ENCODE data around the gene CCDC167.

Gene CCDC167

DNA sequence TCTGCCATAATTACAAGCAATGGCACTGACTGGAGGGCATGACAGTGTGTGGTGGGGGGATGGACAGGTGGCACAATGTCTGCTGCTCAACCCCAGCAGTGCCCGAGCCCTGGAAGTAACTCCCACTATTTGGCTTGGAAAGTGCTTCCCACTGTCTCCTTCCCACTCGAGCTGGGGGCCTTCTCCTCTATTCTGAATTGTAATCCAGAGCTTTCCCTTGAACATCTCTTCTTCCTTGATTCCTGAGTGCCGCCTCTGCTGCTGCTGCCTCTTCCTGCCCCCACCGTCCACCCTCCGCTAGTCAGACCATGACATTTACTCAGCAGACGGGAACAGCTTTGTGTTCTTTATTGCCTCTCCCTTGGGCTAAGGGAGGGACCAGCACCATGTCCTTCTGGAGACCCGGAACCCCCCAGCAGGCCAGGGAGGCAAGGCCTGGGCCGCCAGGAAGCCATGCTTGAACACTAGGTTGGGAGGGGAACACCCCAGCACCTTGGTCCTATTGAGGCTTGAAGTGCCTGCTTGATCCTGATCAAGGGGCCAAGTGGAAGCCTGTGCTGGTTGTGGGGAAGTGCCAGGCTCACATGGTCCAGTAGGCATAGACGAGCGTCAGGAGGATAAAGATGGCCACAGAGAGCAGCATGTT is 17.0 kb downstream of the CCDC167 start:
- no peak overlapping the region for H3K4me3 ChIP-seq (ENCODE audit: low read depth, low read length)
- TF ChIP-seq, protein P1, sequence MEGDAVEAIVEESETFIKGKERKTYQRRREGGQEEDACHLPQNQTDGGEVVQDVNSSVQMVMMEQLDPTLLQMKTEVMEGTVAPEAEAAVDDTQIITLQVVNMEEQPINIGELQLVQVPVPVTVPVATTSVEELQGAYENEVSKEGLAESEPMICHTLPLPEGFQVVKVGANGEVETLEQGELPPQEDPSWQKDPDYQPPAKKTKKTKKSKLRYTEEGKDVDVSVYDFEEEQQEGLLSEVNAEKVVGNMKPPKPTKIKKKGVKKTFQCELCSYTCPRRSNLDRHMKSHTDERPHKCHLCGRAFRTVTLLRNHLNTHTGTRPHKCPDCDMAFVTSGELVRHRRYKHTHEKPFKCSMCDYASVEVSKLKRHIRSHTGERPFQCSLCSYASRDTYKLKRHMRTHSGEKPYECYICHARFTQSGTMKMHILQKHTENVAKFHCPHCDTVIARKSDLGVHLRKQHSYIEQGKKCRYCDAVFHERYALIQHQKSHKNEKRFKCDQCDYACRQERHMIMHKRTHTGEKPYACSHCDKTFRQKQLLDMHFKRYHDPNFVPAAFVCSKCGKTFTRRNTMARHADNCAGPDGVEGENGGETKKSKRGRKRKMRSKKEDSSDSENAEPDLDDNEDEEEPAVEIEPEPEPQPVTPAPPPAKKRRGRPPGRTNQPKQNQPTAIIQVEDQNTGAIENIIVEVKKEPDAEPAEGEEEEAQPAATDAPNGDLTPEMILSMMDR (IDR thresholded peaks at IDR 0.05) = no peak

DNA sequence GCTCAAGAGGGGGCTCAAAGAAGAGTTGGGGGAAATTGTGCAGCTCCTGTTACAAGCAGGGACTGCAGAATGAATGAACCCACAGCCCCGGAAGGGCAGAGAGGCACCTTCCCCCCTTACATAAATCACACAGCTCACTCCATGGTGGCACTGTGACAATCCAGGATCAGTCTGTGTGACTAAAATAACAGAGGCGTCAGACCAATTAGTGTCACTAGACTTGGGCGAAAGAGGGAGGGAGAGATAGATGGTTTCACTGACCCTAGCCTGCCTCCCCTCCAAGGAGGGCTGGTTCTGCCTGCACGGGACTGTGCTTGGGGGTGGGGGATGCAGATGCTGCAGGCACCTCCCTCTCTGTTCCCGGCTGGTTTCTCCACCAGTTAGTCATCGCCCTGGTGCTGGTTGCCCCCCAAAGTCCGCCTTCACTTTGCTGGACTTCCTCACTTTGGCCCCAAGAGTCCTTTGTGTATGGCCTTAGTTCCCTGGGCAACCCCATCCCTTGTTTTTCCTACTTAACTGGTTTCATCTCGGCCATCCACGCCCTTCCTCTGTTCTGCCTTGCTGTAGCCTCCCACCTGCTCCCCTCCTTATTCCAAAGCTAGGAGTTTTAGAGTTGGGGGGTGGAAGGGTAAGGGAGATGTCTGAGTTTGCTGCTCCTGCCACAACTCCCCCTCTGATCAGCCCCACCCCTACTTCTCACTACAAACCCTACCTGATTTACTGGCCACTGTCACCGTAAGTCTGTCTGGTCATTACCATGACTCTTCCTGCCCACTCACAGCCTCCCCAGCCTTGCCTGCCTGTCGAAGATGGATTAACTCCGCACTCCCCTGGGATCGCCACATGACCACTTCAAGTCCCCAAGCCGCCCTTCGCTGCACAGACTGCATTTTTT is 17.7 kb downstream of the CCDC167 start:
- no peaks in the 10 kb centered on the region for H3K4me1 ChIP-seq
- no peak overlapping the region for H2AFZ ChIP-seq
- no peak overlapping the region for H3K27ac ChIP-seq
- TF ChIP-seq, protein P1 (IDR thresholded peaks at IDR 0.05) = no peak
- no peaks in the 10 kb centered on the region for H3K9me3 ChIP-seq (ENCODE audit: control insufficient read depth, low read length)
- no peaks in the 10 kb centered on the region for H3K79me2 ChIP-seq
- no peak overlapping the region for H3K9ac ChIP-seq
- no peaks in the 10 kb centered on the region for H3K36me3 ChIP-seq (ENCODE audit: control insufficient read depth, insufficient read depth, low read length)
- H3K27me3 ChIP-seq (ENCODE audit: control insufficient read depth, insufficient read depth, low read length) = no peaks in the 10 kb centered on the region
- no peak overlapping the region for H3K4me3 ChIP-seq (ENCODE audit: low read depth, low read length)
- no peak overlapping the region for H3K4me2 ChIP-seq (ENCODE audit: low read length)

More for the DNA sequence above, 17.0 kb downstream of the CCDC167 start:
- Histone ChIP-seq H3K27me3 (ENCODE audit: control insufficient read depth, insufficient read depth, low read length) (no peaks in the 10 kb centered on the region), H3K79me2 (no peaks in the 10 kb centered on the region), H3K9me3 (ENCODE audit: control insufficient read depth, low read length) (no peaks in the 10 kb centered on the region), H3K36me3 (ENCODE audit: control insufficient read depth, insufficient read depth, low read length) (no peaks in the 10 kb centered on the region), H2AFZ (no peak overlapping the region), H3K4me1 (no peaks in the 10 kb centered on the region), H3K9ac (no peak overlapping the region), H3K27ac (no peak overlapping the region), H3K4me2 (ENCODE audit: low read length) (no peak overlapping the region)

DNA sequence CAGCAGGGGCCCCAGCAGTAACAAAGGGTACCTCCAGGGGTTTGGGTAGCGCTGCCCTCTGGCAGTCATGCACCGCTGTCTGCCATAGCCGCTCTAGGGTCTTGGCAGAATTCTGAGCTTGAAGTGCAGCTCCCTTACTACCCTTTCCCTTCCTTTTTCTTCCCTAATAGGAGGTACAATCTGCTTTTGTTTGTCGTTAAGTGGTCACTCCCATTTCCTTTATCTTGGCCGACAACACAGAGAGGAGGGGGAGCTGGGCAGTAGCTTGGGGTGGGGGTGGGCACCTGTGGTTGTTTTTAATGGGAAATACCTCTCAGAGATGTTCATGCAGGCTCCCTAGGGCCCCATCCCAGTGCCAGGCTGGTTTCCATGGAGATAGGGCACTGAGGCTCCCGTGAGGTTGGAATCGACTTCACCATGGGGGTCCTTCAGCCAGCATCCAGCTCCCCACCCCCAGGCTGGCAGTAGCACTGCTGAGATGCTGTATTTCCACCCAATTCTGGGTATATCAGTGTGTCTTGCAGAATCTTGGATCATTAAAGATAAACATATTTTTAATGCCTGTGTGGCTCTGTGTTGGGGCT is 18.6 kb downstream of the CCDC167 start:
- Histone ChIP-seq H3K27me3 (ENCODE audit: control insufficient read depth, insufficient read depth, low read length) (no peaks in the 10 kb centered on the region), H3K4me1 (no peaks in the 10 kb centered on the region), H3K9ac (no peak overlapping the region), H3K79me2 (no peaks in the 10 kb centered on the region), H3K36me3 (ENCODE audit: control insufficient read depth, insufficient read depth, low read length) (no peaks in the 10 kb centered on the region), H3K4me2 (ENCODE audit: low read length) (no peak overlapping the region), H3K4me3 (ENCODE audit: low read depth, low read length) (no peak overlapping the region), H3K27ac (no peak overlapping the region), H2AFZ (no peak overlapping the region), H3K9me3 (ENCODE audit: control insufficient read depth, low read length) (no peaks in the 10 kb centered on the region)
- TF ChIP-seq, protein P1 (IDR thresholded peaks at IDR 0.05) = no peak

DNA sequence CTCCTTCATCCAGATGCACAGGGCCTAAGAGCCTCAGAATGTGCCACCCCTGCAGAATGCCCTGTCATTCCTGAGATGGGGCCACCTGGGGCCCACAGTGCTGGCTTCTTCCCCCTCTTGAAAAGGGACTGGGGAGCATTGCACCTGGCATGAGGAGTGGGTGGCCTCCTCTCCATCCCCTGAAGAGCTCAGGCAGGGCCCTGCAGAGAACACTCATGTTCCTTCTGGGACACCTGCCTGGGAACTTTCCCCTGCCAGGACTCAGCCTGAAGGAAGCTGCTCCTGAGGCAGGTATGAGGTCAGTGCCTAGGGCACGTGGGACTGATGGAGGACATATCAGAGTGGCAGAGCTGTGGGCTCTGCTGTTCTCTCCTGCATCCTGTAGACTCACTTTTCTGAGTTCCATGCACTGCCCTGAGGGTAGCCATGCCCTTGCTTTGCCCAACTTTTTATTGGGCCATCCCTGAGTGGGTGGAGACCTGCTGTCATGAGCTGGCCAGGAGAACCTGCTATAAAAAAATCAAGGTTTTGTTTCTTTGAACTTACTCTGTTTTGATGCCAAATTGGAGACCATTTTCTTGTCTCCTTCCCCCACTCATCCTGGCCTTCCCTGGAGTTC is 19.5 kb downstream of the CCDC167 start:
- H3K27ac ChIP-seq = no peak overlapping the region
- no peak overlapping the region for H3K9ac ChIP-seq
- H3K79me2 ChIP-seq = no peaks in the 10 kb centered on the region
- no peaks in the 10 kb centered on the region for H3K36me3 ChIP-seq (ENCODE audit: control insufficient read depth, insufficient read depth, low read length)
- TF ChIP-seq, protein P1 (IDR thresholded peaks at IDR 0.05) = no peak
- H3K4me3 ChIP-seq (ENCODE audit: low read depth, low read length) = no peak overlapping the region
- H3K4me2 ChIP-seq (ENCODE audit: low read length) = no peak overlapping the region
- no peaks in the 10 kb centered on the region for H3K9me3 ChIP-seq (ENCODE audit: control insufficient read depth, low read length)
- H2AFZ ChIP-seq = no peak overlapping the region
- no peaks in the 10 kb centered on the region for H3K4me1 ChIP-seq
- no peaks in the 10 kb centered on the region for H3K27me3 ChIP-seq (ENCODE audit: control insufficient read depth, insufficient read depth, low read length)
